Dermis microvascular lymphatic vessel endothelial cell (primary cell): ENCODE data around the gene UPF1. TPM values are rescaled to one million over a fixed set of nuclear protein-coding genes. Genes with fewer than 3 reads are reported as not detected.

Experiments
- DNase-seq, 2 donors: peaks; one replicate each; pipeline versions ENCODE4 v3.0.0 to v3.0.0-alpha.2; 2010; ENCODE audit warnings: low read depth in 2 of 2
- total RNA-seq: library from RNA; depleted of rRNA; stranded (reverse); fragments of >200 nt; gene quantifications from 2 replicates; pipeline ENCODE4 v1.2.1, GENCODE V29; 2014

The UPF1 gene
- 40.2 and 58.9 TPM in 2 replicates for total RNA-seq

- DNase-seq: peak; percentile 79 to 93
Observed at GRCh38 chr19:18831524-18832305, at the start of gene UPF1. TSS of gene UPF1 (plus strand) at chr19:18831959. CDS start at chr19:18832210, 251 bp downstream.

GRCh38 chr19:18782559-18783225 lies 49.1 kb upstream of the UPF1 start:
- no peak for DNase-seq

- no peak for DNase-seq
Observed at GRCh38 chr19:18783958-18784785, 47.6 kb upstream of the UPF1 start.

DNA sequence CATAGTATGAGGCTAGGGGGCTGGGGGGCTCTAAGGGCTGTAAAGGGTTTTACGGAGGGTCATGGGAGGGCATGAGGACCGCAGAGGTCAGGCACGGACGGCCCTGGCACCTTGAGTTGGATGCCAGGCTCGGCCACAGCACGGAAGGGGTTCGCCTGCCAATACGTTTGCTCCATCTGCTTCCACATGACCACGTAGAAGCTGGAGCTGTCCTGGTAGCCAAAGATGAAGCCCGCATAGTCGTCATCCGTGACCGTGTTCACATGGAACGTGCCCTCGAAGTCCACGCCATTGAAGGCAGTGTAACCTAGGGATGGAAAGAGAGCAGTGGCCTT lies 47.0 kb upstream of the UPF1 start:
- no peak for DNase-seq

DNA sequence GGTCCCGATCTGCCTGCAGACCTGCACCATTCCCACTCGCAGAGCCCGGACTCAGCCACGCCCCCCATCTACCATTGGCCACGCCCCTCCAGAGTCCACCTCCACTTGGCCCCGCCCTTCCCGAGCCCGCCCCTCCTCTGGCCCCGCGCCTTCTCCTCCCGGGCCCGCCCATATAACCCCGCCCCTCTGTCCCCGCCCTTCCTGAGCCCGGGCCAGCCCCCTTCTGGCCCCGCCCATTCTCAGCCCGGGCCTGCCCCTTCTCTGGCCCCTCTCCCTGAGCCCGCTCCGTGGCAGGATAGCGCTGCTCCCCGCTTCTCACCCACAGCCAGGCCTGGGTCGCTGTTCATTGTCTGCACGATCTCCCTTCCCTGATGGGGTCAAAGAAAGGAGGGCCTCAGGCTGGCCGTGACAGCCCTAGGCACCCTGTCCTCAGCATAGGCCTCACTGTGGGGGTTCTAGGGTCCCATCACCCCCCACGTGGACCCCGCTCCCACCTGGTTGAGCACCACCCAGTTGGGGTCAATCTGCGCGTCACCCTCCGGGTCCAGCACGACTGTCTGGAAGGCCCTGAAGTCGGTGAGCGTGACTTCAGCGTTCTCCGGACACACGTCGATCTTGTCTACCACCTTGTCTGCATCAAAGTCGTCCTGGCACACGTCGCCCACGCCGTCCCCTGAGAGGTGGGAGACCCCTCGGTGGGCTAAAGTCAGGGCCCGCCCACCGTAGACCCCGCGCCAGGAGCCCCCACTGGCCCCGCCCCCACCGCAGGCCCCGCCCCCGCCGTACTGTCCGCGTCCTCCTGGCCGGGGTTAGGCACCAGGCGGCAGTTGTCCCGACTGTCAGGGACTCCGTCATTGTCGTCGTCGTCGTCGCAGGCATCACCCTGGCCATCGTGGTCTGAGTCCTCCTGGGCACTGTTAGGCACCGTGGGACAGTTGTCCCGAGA lies 46.3 kb upstream of the UPF1 start:
- DNase-seq: peak; percentile 14 to 60

- DNase-seq: no peak
Observed at GRCh38 chr19:18788529-18789421, 43.0 kb upstream of the UPF1 start.

GRCh38 chr19:18789422-18789869 lies 42.3 kb upstream of the UPF1 start:
- DNase-seq: no peak

DNA sequence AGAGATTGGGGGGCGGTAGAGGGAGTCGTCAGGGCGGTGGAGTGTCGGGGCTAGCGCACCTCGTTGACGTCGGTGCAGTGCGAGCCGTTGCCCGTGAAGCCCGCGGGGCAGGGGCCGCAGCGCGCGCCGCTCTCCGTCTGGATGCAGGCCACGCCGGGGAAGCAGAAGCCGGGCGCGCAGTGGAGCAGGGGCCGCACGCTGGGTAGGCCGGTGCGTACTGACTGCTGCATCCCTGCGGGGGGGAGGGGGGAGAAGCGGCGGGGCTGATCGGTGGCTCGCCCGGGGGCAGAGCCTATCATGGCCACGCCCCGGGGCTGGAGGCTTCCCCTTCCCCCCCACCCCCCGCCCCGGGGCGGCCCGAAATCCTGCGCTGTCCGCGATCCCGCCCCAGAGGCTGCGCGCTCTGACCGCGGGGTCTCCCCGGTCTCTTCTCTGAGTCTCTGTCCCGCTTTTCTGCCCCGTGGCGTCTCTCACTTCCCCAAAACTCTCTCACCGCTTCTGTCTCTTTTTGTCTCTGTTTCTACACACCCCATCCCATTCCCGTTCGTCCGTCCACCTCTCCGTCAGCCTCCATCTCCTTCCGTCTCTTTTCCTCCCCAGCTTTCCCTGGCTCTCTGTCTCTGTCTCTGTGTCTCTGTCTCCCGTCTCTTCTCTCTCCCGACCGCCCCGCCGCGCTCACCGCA lies 41.7 kb upstream of the UPF1 start:
- peak in 1 of 2 donors; percentile 10 for DNase-seq

GRCh38 chr19:18790566-18791314 lies 41.0 kb upstream of the UPF1 start, which contains the start of gene COMP:
TSS of gene COMP (minus strand) at chr19:18791305. CDS start at chr19:18791269, 36 bp downstream.
- no peak for DNase-seq

GRCh38 chr19:18791315-18791678 lies 40.5 kb upstream of the UPF1 start:
- DNase-seq: no peak

GRCh38 chr19:18792661-18793060 lies 39.1 kb upstream of the UPF1 start:
- no peak for DNase-seq

DNA sequence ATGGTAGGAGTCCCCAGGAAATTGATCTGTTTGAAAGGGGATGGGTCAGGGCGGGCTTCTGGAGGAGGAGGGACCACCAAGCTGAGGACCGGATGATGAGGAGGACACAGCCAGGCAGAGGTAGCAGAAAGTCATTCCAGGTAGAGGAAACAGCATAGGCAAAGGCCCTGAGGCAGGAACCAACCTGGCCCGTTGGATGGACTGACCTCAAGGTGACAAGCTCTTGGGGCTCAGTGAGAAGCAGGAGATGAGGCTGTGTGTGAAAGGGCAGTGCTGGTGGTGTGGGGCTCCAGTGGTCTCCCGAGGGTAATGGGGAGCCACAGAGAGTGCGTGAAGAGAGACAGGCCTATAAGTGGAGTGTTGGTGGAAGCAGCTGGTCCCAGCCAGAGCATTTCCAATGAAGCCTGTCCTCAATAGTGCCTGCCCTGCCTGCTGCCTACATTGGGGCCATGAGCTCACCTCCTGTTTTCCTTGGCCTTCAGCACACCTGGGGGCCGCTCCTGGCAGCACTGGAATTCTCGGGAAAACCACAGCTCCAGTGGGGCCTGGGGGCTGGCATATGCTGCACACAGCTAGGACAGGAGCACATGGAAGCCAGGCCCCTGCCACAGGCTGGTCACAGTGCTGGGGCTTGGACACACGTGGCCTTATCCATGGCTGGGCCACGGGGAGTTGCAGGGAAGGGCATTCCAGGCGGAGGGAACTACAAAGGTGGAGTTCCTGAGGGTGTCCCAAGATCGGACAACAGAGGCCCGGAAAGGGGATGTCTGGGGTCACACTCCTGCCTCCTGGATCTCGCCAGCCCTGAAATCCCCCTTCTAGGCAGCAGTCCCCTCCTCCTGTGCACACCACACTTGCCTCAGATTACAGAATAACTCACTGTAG lies 38.4 kb upstream of the UPF1 start:
- no peak for DNase-seq

- no peak for DNase-seq
Observed at GRCh38 chr19:18794029-18794313, 37.8 kb upstream of the UPF1 start.

DNA sequence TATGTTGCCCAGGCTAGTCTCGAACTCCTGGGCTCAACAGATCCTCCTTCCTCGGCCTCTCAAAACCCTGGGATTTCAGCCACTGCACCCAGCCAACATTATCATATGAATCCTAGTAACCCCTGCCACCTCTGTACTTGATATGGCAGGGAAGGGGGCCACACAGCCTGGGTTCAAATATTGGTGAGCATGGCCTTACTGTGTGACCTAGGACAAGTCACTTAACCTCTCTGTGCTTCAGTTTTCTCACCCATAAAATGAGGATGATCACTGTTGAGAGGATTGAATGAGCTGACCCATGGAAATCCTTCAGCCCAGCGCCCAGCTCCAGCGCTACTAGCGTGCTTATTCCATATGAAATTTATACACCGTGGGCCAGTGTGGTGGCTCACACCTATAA lies 37.1 kb upstream of the UPF1 start:
- DNase-seq: no peak

DNA sequence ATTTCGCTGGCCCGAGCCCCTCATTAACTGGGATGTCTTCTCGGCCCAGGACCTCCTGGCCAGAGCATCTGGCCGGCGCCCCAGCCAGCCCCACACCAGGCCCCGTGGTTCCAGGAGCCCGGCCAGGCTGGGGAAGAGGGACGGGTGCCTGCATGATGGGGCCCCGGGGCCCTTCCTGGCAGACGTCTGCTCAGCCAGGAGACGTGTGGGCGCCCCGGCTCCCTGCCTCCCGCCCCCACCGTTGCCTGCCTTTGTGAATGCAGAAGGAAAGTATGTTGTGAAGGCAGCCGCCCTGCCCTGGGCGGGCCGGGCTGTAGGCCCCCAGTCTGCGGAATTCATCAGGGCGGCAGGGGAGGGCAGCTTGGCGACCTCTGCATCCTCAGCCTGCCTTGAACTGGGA lies 36.2 kb upstream of the UPF1 start:
- no peak for DNase-seq

GRCh38 chr19:18796239-18796638 lies 35.5 kb upstream of the UPF1 start:
- DNase-seq: no peak

GRCh38 chr19:18798384-18799352 lies 33.1 kb upstream of the UPF1 start:
- DNase-seq: no peak
